Testis (tissue), 3 donors: Measurements from ENCODE around the gene BMP6. TPM values are rescaled to one million over a fixed set of nuclear protein-coding genes. Genes with fewer than 3 reads are reported as not detected.

ENCODE experiments used
- DNase-seq: peaks from one replicate; pipeline ENCODE4 v3.0.0-alpha.2; 2019
- H3K27ac ChIP-seq, 2 donors: fragments of 200-600 bp; sonication (generic); one replicate each; pipeline ENCODE4 v1.5.1; 2019
- H3K27me3 ChIP-seq: fragments of 200-600 bp; sonication (generic); one replicate; pipeline ENCODE4 v1.5.1; 2019
- H3K36me3 ChIP-seq: fragments of 200-600 bp; sonication (generic); one replicate; pipeline ENCODE4 v1.5.1; 2017; ENCODE audit warnings: low read depth; ENCODE audit errors: missing control alignments
- H3K4me1 ChIP-seq: fragments of 200-600 bp; sonication (generic); one replicate; pipeline ENCODE4 v1.5.1; 2019
- H3K4me3 ChIP-seq, 2 donors: fragments of 200-600 bp; sonication (generic); one replicate each; pipeline ENCODE4 v1.5.1; 2017 to 2019
- H3K9me3 ChIP-seq: fragments of 200-600 bp; sonication (generic); one replicate; pipeline ENCODE4 v1.5.1; 2017
- CTCF ChIP-seq, 3 experiments: fragments of 450-650 bp in 2 of 3; fragments of 200-600 bp in 1 of 3; sonication (generic) in 1 of 3; IDR thresholded peaks; one replicate each; pipeline ENCODE4 v1.5.1; 2016 to 2019; ENCODE audit warnings: antibody characterized with exemption in 3 of 3, mild to moderate bottlenecking in 2 of 3, moderate library complexity in 1 of 3
- POLR2A ChIP-seq: fragments of 450-650 bp; IDR thresholded peaks from one replicate; pipeline ENCODE4 v1.6.1; 2017; ENCODE audit warnings: antibody characterized with exemption, mild to moderate bottlenecking, moderate library complexity
- WGBS, 2 donors: methylation state at CpG; one replicate each; pipeline ENCODE4 v1.1.5; 2018; 5-methylcytosine and 5-hydroxymethylcytosine counted together
- intact Hi-C: fragments of 100-400 bp; cut with DNase I; formaldehyde crosslinking; loops from one replicate; pipeline ENCODE4 v1.15.1; 2023; ENCODE audit warnings: low total_unique reads
- polyA plus RNA-seq: library from polyadenylated mRNA; stranded (reverse); fragments of 350-450 nt; fragmentation: Illumina TruSeq; extraction: RNeasy Lipid Tissue Mini Kit (QIAGEN cat#74804); gene quantifications from one replicate; pipeline ENCODE4 v1.2.3, GENCODE V29; 2014; ENCODE audit warnings: low read depth, low replicate concordance; ENCODE audit not compliant: insufficient read depth
- total RNA-seq, 2 donors: library from RNA; depleted of rRNA; stranded (reverse); fragments of >200 nt; gene quantifications; one replicate each; pipeline ENCODE4 v1.2.3, GENCODE V29; 2016

BMP6 gene
- total and polyA plus RNA-seq, 3 donors from 2014 or later, result 6.2 to 13.6 (median 11.4) TPM

- no peak for TF ChIP-seq CTCF (IDR thresholded peaks at IDR 0.05)
- TF ChIP-seq POLR2A, result no peak
- no peak for DNase-seq
- Histone ChIP-seq H3K27ac (no peak overlapping the region), H3K36me3 (no peaks in the 10 kb centered on the region), H3K4me1 (peaks cover 2% of the 10 kb centered on the region), H3K9me3 (no peaks in the 10 kb centered on the region), H3K4me3 (no peak overlapping the region), H3K27me3 (no peaks in the 10 kb centered on the region)
- intact Hi-C loops, result no loop called here
- 91 to 95% methylated on average over 3 of the region's 3 CpGs for WGBS, 2 donors
Measured at GRCh38 chr6:7903673-7904072, 177.8 kb downstream of the BMP6 start.

GRCh38 chr6:7904654-7905319 lies 178.9 kb downstream of the BMP6 start:
- TF ChIP-seq CTCF (IDR thresholded peaks at IDR 0.05), result no peak
- TF ChIP-seq POLR2A, result no peak
- Histone ChIP-seq H3K4me3 (no peak overlapping the region), H3K27me3 (no peaks in the 10 kb centered on the region), H3K4me1 (peaks cover 11% of the 10 kb centered on the region), H3K27ac (no peak overlapping the region), H3K36me3 (no peaks in the 10 kb centered on the region), H3K9me3 (no peaks in the 10 kb centered on the region)
- DNase-seq, result no peak
- intact Hi-C loops, result no loop called here
- 79 to 83% methylated on average over 4 to 5 of the region's 5 CpGs for WGBS, 2 donors

GRCh38 chr6:7905416-7905815 lies 179.5 kb downstream of the BMP6 start:
- Histone ChIP-seq H3K36me3 (no peaks in the 10 kb centered on the region), H3K27me3 (no peaks in the 10 kb centered on the region), H3K27ac (no peak overlapping the region), H3K9me3 (no peaks in the 10 kb centered on the region), H3K4me1 (peaks cover 11% of the 10 kb centered on the region), H3K4me3 (no peak overlapping the region)
- TF ChIP-seq POLR2A (no peak), CTCF (IDR thresholded peaks at IDR 0.05) (no peak)
- intact Hi-C loops, result no loop called here
- DNase-seq, result no peak
- WGBS, 2 donors, result 86% methylated on average over 2 of the region's 2 CpGs

GRCh38 chr6:7906741-7907140 lies 180.8 kb downstream of the BMP6 start:
- H3K36me3 ChIP-seq, result no peaks in the 10 kb centered on the region
- no peaks in the 10 kb centered on the region for H3K9me3 ChIP-seq
- TF ChIP-seq POLR2A, result no peak
- no peak for TF ChIP-seq CTCF (IDR thresholded peaks at IDR 0.05)
- WGBS, 2 donors, result 84 to 92% methylated on average over 4 of the region's 4 CpGs
- DNase-seq, result no peak
- H3K4me1 ChIP-seq, result peaks cover 11% of the 10 kb centered on the region
- no peak overlapping the region for H3K27ac ChIP-seq
- H3K27me3 ChIP-seq, result no peaks in the 10 kb centered on the region
- intact Hi-C loops, result no loop called here
- H3K4me3 ChIP-seq, result no peak overlapping the region

GRCh38 chr6:7907159-7907558 lies 181.3 kb downstream of the BMP6 start:
- intact Hi-C loops, result no loop called here
- Histone ChIP-seq H3K9me3 (no peaks in the 10 kb centered on the region), H3K36me3 (no peaks in the 10 kb centered on the region), H3K4me3 (no peak overlapping the region), H3K27ac (no peak overlapping the region), H3K4me1 (peaks cover 11% of the 10 kb centered on the region), H3K27me3 (no peaks in the 10 kb centered on the region)
- 94 to 95% methylated on average over 4 of the region's 4 CpGs for WGBS, 2 donors
- DNase-seq, result no peak
- no peak for TF ChIP-seq CTCF (IDR thresholded peaks at IDR 0.05)
- TF ChIP-seq POLR2A, result no peak
